GM21825 (cell line): Measurements from ENCODE around the gene ZNF330.
"Not testable (repeated sequence)": the region's sequence is repeated elsewhere in the genome, so short reads cannot be mapped to it uniquely, and the experiment has no call there.

Experiments used
- ATAC-seq: cut with Tn5 transposase; IDR thresholded peaks from one replicate; pipeline ENCODE4 v1.9.1; 2021; ENCODE audit warnings: mild to moderate bottlenecking, moderate library complexity; ENCODE audit not compliant: unreplicated experiment

Gene ZNF330

GRCh38 chr4:141220691-141221659 is at the start of gene ZNF330:
Gene ZNF330 (plus strand): TSS chr4:141220895. CDS start chr4:141222372, 1,477 bp downstream.
- peak; percentile 90 for ATAC-seq

- ATAC-seq, result no peak
Observed at GRCh38 chr4:141174457-141174856, 46.2 kb upstream of the ZNF330 start.

GRCh38 chr4:141177171-141177570 is 43.5 kb upstream of the ZNF330 start:
- no peak for ATAC-seq

GRCh38 chr4:141179474-141180373 is 41.0 kb upstream of the ZNF330 start:
- no peak for ATAC-seq

- no peak for ATAC-seq
Observed at GRCh38 chr4:141180991-141181761, 39.5 kb upstream of the ZNF330 start.

- not testable (repeated sequence) for ATAC-seq
Observed at GRCh38 chr4:141183491-141183890, 37.2 kb upstream of the ZNF330 start.

GRCh38 chr4:141192564-141192963 is 28.1 kb upstream of the ZNF330 start:
- ATAC-seq, result no peak

GRCh38 chr4:141193516-141194034 is 27.1 kb upstream of the ZNF330 start:
- ATAC-seq, result no peak

GRCh38 chr4:141195095-141195707 is 25.5 kb upstream of the ZNF330 start:
- no peak for ATAC-seq

- ATAC-seq, result no peak
Observed at GRCh38 chr4:141196227-141196933, 24.3 kb upstream of the ZNF330 start.

- no peak for ATAC-seq
Observed at GRCh38 chr4:141207961-141208360, 12.7 kb upstream of the ZNF330 start.

GRCh38 chr4:141210168-141210567 is 10.5 kb upstream of the ZNF330 start:
- ATAC-seq, result no peak

GRCh38 chr4:141213550-141213991 is 7.1 kb upstream of the ZNF330 start:
- no peak for ATAC-seq

- no peak for ATAC-seq
Observed at GRCh38 chr4:141215030-141215429, 5.7 kb upstream of the ZNF330 start.

- no peak for ATAC-seq
Observed at GRCh38 chr4:141216002-141216761, 4.5 kb upstream of the ZNF330 start.

- peak; percentile 13 for ATAC-seq
Observed at GRCh38 chr4:141220271-141220670, 424 bp upstream of the ZNF330 start.

- ATAC-seq, result no peak
Observed at GRCh38 chr4:141223418-141223817, 2.7 kb downstream of the ZNF330 start.

- ATAC-seq, result not testable (repeated sequence)
Observed at GRCh38 chr4:141227280-141227679, 6.6 kb downstream of the ZNF330 start.
